Loucy (cell line): ENCODE data around the gene OR52R1.
"Not testable (repeated sequence)": the region's sequence is repeated elsewhere in the genome, so short reads cannot be mapped to it uniquely, and the experiment has no call there.

Source experiments
- H2AFZ ChIP-seq: fragments of 200-600 bp; sonication (generic); 2 replicates; pipeline ENCODE4 v1.6.0; 2016; ENCODE audit warnings: antibody characterized with exemption, mild to moderate bottlenecking, low read length, moderate library complexity
- H3F3A ChIP-seq: fragments of 200-600 bp; 2 replicates; pipeline ENCODE4 v1.6.0; 2016; ENCODE audit warnings: antibody characterized with exemption, low read depth, mild to moderate bottlenecking
- H3K27me3 ChIP-seq: fragments of 200-600 bp; sonication (generic); 2 replicates; pipeline ENCODE4 v1.6.1; 2014; ENCODE audit warnings: low read length, mild to moderate bottlenecking; ENCODE audit not compliant: insufficient read depth, poor library complexity, severe bottlenecking
- H3K36me3 ChIP-seq: fragments of 200-600 bp; sonication (generic); 2 replicates; pipeline ENCODE4 v1.6.1; 2016; ENCODE audit warnings: low read length; ENCODE audit not compliant: insufficient read depth
- H3K4me1 ChIP-seq: fragments of 200-600 bp; sonication (generic); 2 replicates; pipeline ENCODE4 v1.5.1; 2014; ENCODE audit warnings: low read length, mild to moderate bottlenecking; ENCODE audit not compliant: insufficient read depth, poor library complexity, severe bottlenecking
- H3K4me2 ChIP-seq: fragments of 200-600 bp; sonication (generic); 2 replicates; pipeline ENCODE4 v1.6.0; 2014; ENCODE audit warnings: antibody characterized with exemption, low read length, low read depth, mild to moderate bottlenecking; ENCODE audit not compliant: poor library complexity, severe bottlenecking
- H3K4me3 ChIP-seq: fragments of 200-600 bp; sonication (generic); 2 replicates; pipeline ENCODE4 v1.5.1; 2014; ENCODE audit warnings: low read length, mild to moderate bottlenecking, mixed read lengths; ENCODE audit not compliant: poor library complexity, severe bottlenecking
- H3K79me2 ChIP-seq: fragments of 200-600 bp; sonication (generic); 2 replicates; pipeline ENCODE4 v1.6.1; 2014; ENCODE audit warnings: low read length; ENCODE audit not compliant: insufficient read depth
- H3K9ac ChIP-seq: fragments of 200-600 bp; sonication (generic); 2 replicates; pipeline ENCODE4 v1.6.0; 2014; ENCODE audit warnings: mild to moderate bottlenecking, low read depth, low read length, moderate library complexity; ENCODE audit not compliant: poor library complexity, severe bottlenecking
- H3K9me2 ChIP-seq: fragments of 200-600 bp; sonication (generic); replicated peaks from 2 replicates; pipeline ENCODE4 v1.6.1; 2016; ENCODE audit warnings: low read depth, low read length, mixed read lengths
- H3K9me3 ChIP-seq: fragments of 200-600 bp; sonication (generic); 2 replicates; pipeline ENCODE4 v1.6.1; 2014; ENCODE audit warnings: mild to moderate bottlenecking, antibody characterized with exemption, low read length, low read depth; ENCODE audit not compliant: insufficient read depth
- H4K20me1 ChIP-seq: fragments of 200-600 bp; sonication (generic); 2 replicates; pipeline ENCODE4 v1.6.0; 2014; ENCODE audit warnings: antibody characterized with exemption, low read length, mild to moderate bottlenecking; ENCODE audit not compliant: insufficient read depth, poor library complexity, severe bottlenecking
- CTCF ChIP-seq: fragments of 200-600 bp; sonication (generic); conservative IDR thresholded peaks from 2 replicates; pipeline ENCODE4 v1.5.1; 2014; ENCODE audit warnings: mild to moderate bottlenecking, antibody characterized with exemption, low read length
- EZH2phosphoT487 ChIP-seq: fragments of 200-600 bp; IDR thresholded peaks from 2 replicates; pipeline ENCODE4 v1.6.1; 2018; ENCODE audit warnings: antibody characterized with exemption, mild to moderate bottlenecking, moderate library complexity, borderline replicate concordance

The OR52R1 gene

DNA sequence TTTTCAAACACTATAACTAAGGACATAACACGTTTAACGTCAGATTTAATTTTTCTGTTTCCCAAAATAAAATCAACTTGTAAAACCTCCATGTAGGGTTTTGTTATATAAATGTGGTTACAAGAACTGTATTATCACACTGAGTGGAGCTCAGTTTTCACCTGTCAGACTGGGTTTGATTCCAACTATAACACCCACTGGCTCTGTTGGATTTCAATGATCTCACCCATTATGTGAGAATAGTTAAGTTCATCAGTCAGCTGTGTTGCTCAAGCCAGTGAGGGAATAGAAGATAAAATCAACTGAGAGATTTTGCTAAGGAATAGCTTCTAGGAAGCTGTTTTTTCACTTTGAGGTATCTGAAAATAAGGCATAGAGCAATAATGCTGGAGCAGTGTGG is 5.1 kb upstream of the OR52R1 start:
- no peaks in the 10 kb centered on the region for H3F3A ChIP-seq
- no peaks in the 10 kb centered on the region for H3K36me3 ChIP-seq
- TF ChIP-seq EZH2phosphoT487: no peak
- no peak for TF ChIP-seq CTCF
- no peaks in the 10 kb centered on the region for H3K79me2 ChIP-seq
- H3K4me1 ChIP-seq: no peaks in the 10 kb centered on the region
- H3K4me3 ChIP-seq: no peak overlapping the region
- H4K20me1 ChIP-seq: no peaks in the 10 kb centered on the region
- no peak overlapping the region for H2AFZ ChIP-seq
- H3K9me2 ChIP-seq: no peaks in the 10 kb centered on the region
- no peaks in the 10 kb centered on the region for H3K27me3 ChIP-seq
- no peak overlapping the region for H3K4me2 ChIP-seq
- no peak overlapping the region for H3K9ac ChIP-seq
- no peaks in the 10 kb centered on the region for H3K9me3 ChIP-seq

DNA sequence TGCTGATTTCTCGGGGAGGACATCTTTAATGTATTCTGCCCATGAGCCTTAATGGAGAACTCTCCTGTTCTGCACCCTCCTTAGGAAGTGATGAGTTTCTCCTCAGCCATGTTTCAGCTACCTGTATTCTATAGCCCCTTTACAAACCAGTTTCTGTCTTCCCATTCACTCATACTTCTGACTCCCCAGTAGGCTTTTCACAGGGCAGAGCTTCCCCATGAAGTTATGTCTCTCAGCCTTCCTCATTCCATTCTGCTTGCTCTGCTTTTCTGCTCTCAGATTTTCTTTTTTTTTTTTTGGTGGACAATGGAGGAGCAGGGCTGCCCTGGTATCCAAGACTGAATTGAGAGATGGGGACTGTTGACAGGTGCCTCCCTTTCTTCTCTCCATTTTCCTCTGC is 4.3 kb upstream of the OR52R1 start:
- TF ChIP-seq EZH2phosphoT487 (no peak), CTCF (no peak)
- no peaks in the 10 kb centered on the region for H4K20me1 ChIP-seq
- no peaks in the 10 kb centered on the region for H3K36me3 ChIP-seq
- no peaks in the 10 kb centered on the region for H3K9me2 ChIP-seq
- H3K9ac ChIP-seq: no peak overlapping the region
- H3K4me3 ChIP-seq: no peak overlapping the region
- H3K9me3 ChIP-seq: no peaks in the 10 kb centered on the region
- H3K79me2 ChIP-seq: no peaks in the 10 kb centered on the region
- no peaks in the 10 kb centered on the region for H3K27me3 ChIP-seq
- no peaks in the 10 kb centered on the region for H3F3A ChIP-seq
- H3K4me1 ChIP-seq: no peaks in the 10 kb centered on the region
- no peak overlapping the region for H3K4me2 ChIP-seq
- no peak overlapping the region for H2AFZ ChIP-seq

DNA sequence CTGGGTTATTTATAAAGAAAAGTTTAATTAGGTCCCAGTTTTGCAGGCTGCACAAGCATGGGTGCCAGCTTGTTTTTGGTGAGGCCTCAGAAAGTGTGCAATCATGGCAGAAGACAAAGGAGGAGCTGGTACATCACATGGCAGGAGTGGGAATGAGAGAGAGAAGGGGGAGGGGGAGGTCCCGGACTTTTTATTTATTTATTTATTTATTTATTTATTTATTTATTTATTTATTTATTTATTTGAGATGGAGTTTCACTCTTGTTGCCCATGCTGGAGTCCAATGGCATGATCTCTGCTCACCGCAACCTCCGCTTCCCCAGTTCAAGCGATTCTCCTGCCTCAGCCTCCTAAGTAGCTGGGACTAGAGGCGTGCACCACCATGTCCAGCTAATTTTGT is 2.9 kb downstream of the OR52R1 start:
- not testable (repeated sequence) for H2AFZ ChIP-seq, H3K4me2 ChIP-seq, H3K4me3 ChIP-seq, H3K36me3 ChIP-seq, H3K79me2 ChIP-seq, H3K27me3 ChIP-seq, H3K9me2 ChIP-seq, H3K4me1 ChIP-seq, H3K9ac ChIP-seq, H4K20me1 ChIP-seq, H3F3A ChIP-seq, H3K9me3 ChIP-seq

DNA sequence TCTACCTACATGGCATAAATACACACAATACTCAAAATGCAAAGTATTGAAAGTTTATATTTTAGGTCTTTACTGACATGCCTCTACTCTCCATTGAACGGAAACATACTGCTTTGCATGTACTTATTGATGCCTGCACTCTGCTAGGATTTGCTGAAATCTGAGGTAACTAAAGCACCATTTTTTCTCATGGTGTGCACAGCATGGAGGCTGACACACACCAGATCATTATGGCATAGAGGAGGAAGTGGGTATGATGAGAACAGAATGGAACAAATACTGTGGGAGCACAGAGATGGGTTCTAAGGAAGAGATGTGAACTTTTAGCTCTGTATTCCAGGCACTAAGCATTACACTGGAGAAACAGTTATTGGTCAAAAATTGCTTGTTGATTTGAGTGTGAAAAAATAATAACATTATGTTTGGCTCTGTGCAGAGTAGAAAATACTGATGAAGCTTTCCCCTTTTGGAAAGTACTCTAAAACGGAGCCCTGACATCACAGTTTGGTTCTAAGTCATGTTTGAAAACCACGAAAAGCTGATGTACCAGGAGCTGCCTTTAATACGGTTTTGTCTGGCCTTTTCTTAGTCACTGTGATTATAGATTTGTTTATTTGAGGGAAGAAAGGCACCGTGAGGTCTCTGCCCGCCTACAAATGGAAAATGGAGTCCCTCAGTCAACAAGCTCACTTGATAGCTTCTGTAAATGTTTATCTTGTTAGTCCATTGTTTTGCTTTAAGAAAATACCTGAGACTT is 5.6 kb downstream of the OR52R1 start:
- no peak overlapping the region for H3K4me3 ChIP-seq
- TF ChIP-seq CTCF: no peak
- no peak for TF ChIP-seq EZH2phosphoT487
- no peaks in the 10 kb centered on the region for H4K20me1 ChIP-seq
- H3K36me3 ChIP-seq: no peaks in the 10 kb centered on the region
- H3F3A ChIP-seq: no peaks in the 10 kb centered on the region
- H3K9ac ChIP-seq: no peak overlapping the region
- no peaks in the 10 kb centered on the region for H3K9me3 ChIP-seq
- H3K4me2 ChIP-seq: no peak overlapping the region
- no peaks in the 10 kb centered on the region for H3K79me2 ChIP-seq
- H3K27me3 ChIP-seq: no peaks in the 10 kb centered on the region
- no peaks in the 10 kb centered on the region for H3K9me2 ChIP-seq
- no peak overlapping the region for H2AFZ ChIP-seq
- H3K4me1 ChIP-seq: no peaks in the 10 kb centered on the region
